K562 (cell line): ENCODE results near the gene PDZD8. TPM values are rescaled to one million over a fixed set of nuclear protein-coding genes. Genes with fewer than 3 reads are reported as not detected.

Source experiments
- ATAC-seq: fragments of 200-7000 bp; cut with Tn5 transposase; 3 replicates; pipeline ENCODE4 v1.9.1; 2020; ENCODE audit warnings: moderate library complexity
- BruUV-seq: library from RNA; stranded (reverse); fragments of 400-500 nt; replicated peaks from 2 replicates; lab custom pipeline; 2021; lab: Mats Ljungman, UMichigan
- CTCF ChIA-PET: fragments of 300-600 bp; formaldehyde crosslinking; extraction: SDS; loops from one replicate; lab custom pipeline; 2021; ENCODE audit warnings: low intra/inter-chr PET ratio; lab: Yijun Ruan, JAX
- POLR2A ChIA-PET: fragments of 300-600, 350-650 bp; sonication (Branson Sonifier 250); formaldehyde crosslinking; extraction: SDS; loops from one replicate; lab custom pipeline; 2021; ENCODE audit warnings: antibody characterized with exemption, inconsistent platforms; lab: Yijun Ruan, JAX
- DNase-seq, 4 experiments: peaks; one replicate each; pipeline versions ENCODE4 v3.0.0 to v3.0.0-alpha.2; 2011 to 2018; ENCODE audit warnings: low spot score in 3 of 4, mixed read lengths in 3 of 4; ENCODE audit errors: extremely low read depth in 1 of 4
- FAIRE-seq: peaks from 2 replicates; lab custom pipeline; 2011; peaks lifted over from hg19 to GRCh38; lab: Jason Lieb, UNC
- H2AFZ ChIP-seq: 2 replicates; pipeline ENCODE4 v1.6.0; 2011; ENCODE audit warnings: low read depth, low read length, control low read depth, inconsistent platforms
- H3K27ac ChIP-seq: fragments of 200-600 bp; 3 replicates; pipeline ENCODE4 v1.8.0; 2011; ENCODE audit warnings: low read depth, mild to moderate bottlenecking, control low read depth, inconsistent platforms, low read length, moderate library complexity, mixed read lengths; ENCODE audit errors: extremely low read depth
- H3K27me3 ChIP-seq, 2 experiments: fragments of 300-600 bp in 1 of 2; 2 replicates in 1 of 2; 3 replicates in 1 of 2; pipeline versions ENCODE4 v1.6.0 to v1.8.0; 2011; ENCODE audit warnings: inconsistent platforms in 2 of 2, low read length in 2 of 2, mild to moderate bottlenecking in 1 of 2, mixed read lengths in 1 of 2, moderate library complexity in 1 of 2; ENCODE audit not compliant: control insufficient read depth in 2 of 2, insufficient read depth in 2 of 2
- H3K36me3 ChIP-seq: fragments of 300-600 bp; 3 replicates; pipeline ENCODE4 v1.8.0; 2011; ENCODE audit warnings: mild to moderate bottlenecking, low read length, inconsistent platforms; ENCODE audit not compliant: control insufficient read depth, insufficient read depth
- H3K4me1 ChIP-seq, 2 experiments: fragments of 200-600 bp in 1 of 2; replicated peaks in 1 of 2; 2 replicates in 1 of 2; 3 replicates in 1 of 2; pipeline versions ENCODE4 v1.5.1 to v1.8.0; 2011; ENCODE audit warnings: inconsistent platforms in 2 of 2, low read length in 2 of 2, mild to moderate bottlenecking in 1 of 2, mixed read lengths in 1 of 2, moderate library complexity in 1 of 2; ENCODE audit not compliant: control insufficient read depth in 2 of 2, insufficient read depth in 2 of 2
- H3K4me2 ChIP-seq: 2 replicates; pipeline ENCODE4 v1.6.1; 2011; ENCODE audit warnings: low read length, control low read depth, inconsistent platforms, mixed read lengths; ENCODE audit not compliant: insufficient read depth
- H3K4me3 ChIP-seq: fragments of 200-600 bp; sonication (generic), shearing (Covaris generic); 2 replicates; pipeline ENCODE4 v1.5.1; 2016; ENCODE audit warnings: control low read depth, inconsistent platforms
- H3K79me2 ChIP-seq: fragments of 200-600 bp; 3 replicates; pipeline ENCODE4 v1.8.0; 2011; ENCODE audit warnings: low read length, inconsistent platforms; ENCODE audit not compliant: control insufficient read depth, insufficient read depth
- H3K9ac ChIP-seq, 2 experiments: 2 replicates each; pipeline versions ENCODE4 v1.6.0 to v1.6.1; 2011; ENCODE audit warnings: low read depth in 2 of 2, low read length in 2 of 2, control low read depth in 1 of 2, inconsistent platforms in 1 of 2, mild to moderate bottlenecking in 1 of 2, mixed read lengths in 1 of 2; ENCODE audit not compliant: insufficient read depth in 1 of 2
- H3K9me1 ChIP-seq: one replicate; pipeline ENCODE4 v1.6.0; 2011; ENCODE audit warnings: inconsistent platforms, mild to moderate bottlenecking, low read length, moderate library complexity; ENCODE audit not compliant: control insufficient read depth, insufficient read depth
- H3K9me3 ChIP-seq: replicated peaks from 2 replicates; pipeline ENCODE4 v1.5.1; 2011; ENCODE audit warnings: low read depth, low read length, inconsistent platforms; ENCODE audit not compliant: control insufficient read depth, insufficient read depth
- H4K20me1 ChIP-seq: replicated peaks from 2 replicates; pipeline ENCODE4 v1.6.1; 2011; ENCODE audit warnings: low read length, inconsistent platforms, mixed read lengths; ENCODE audit not compliant: control insufficient read depth, insufficient read depth
- FOSL1 ChIP-seq: fragments of 200-800 bp; sonication (Bioruptor generic); conservative IDR thresholded peaks from 2 replicates; pipeline ENCODE4 v1.6.1; 2016; ENCODE audit warnings: missing genetic modification characterization, missing compliant biosample characterization
- RBM17 ChIP-seq: fragments of 200-400 bp; formaldehyde crosslinking; IDR thresholded peaks from 2 replicates; pipeline ENCODE4 v1.6.1; 2017; ENCODE audit warnings: low read depth, mild to moderate bottlenecking, low read length, borderline replicate concordance
- TCF3 ChIP-seq: sonication (generic); formaldehyde crosslinking; IDR thresholded peaks from 2 replicates; pipeline ENCODE4 v1.4.0; 2020; ENCODE audit warnings: mild to moderate bottlenecking, missing genetic modification reagents
- ZNF79 ChIP-seq: fragments of 250-450 bp; sonication (Bioruptor Pico); IDR thresholded peaks from 2 replicates; pipeline ENCODE4 v1.4.0; 2020; ENCODE audit warnings: low read depth, mild to moderate bottlenecking, moderate library complexity
- WGBS: fragments of 100-300 bp; shearing (Covaris generic); methylation state at CpG from one replicate; pipeline ENCODE4 v1.1.6; 2016; ENCODE audit warnings: low coverage, mixed read lengths; ENCODE audit not compliant: insufficient coverage; ENCODE audit errors: missing lambda C conversion rate; 5-methylcytosine and 5-hydroxymethylcytosine counted together
- in situ Hi-C: fragments of 300-500 bp; cut with MboI; formaldehyde crosslinking; loops from 4 replicates; pipeline ENCODE4 v1.15.0; 2018; ENCODE audit warnings: inconsistent platforms, mixed read lengths
- intact Hi-C: fragments of 100-400 bp; cut with micrococcal nuclease; formaldehyde crosslinking; loops from 2 replicates; pipeline ENCODE4 v1.14.2; 2022
- polyA plus RNA-seq, 8 experiments: library from polyadenylated mRNA; depleted of rRNA in 4 of 8; stranded (reverse) in 5 of 8; unstranded in 3 of 8; fragments of >200 nt; fragmentation: Nextera tagmentation in 2 of 8; fragmentation: Illumina TruSeq in 1 of 8; extraction: Ambion mirVana in 2 of 8; extraction: Trizol in 1 of 8; gene quantifications; 2 replicates each; pipeline versions ENCODE4 v1.2.1 to v1.2.3, GENCODE V29; 2011 to 2014; ENCODE audit warnings: inconsistent platforms in 1 of 8, missing spikeins in 1 of 8
- total RNA-seq, 7 experiments: library from RNA; depleted of rRNA in 6 of 7; stranded (reverse); fragments of >200 nt in 6 of 7; fragmentation: Illumina TruSeq in 2 of 7; extraction: Trizol in 2 of 7; gene quantifications; 2 replicates each; pipeline versions ENCODE4 v1.2.1 to v1.2.3, GENCODE V29; 2011 to 2021; ENCODE audit warnings: low replicate concordance in 1 of 7
- TF ChIP-seq, protein P1 (sequence below): fragments of 450-650 bp; formaldehyde crosslinking; IDR thresholded peaks from 2 replicates; pipeline ENCODE4 v1.4.0; 2020; ENCODE audit warnings: mild to moderate bottlenecking
- TF ChIP-seq, protein P2 (sequence below): fragments of 450-650 bp; IDR thresholded peaks from 2 replicates; pipeline ENCODE4 v1.6.1; 2017; ENCODE audit warnings: antibody characterized with exemption
- TF ChIP-seq, protein P3 (sequence below): sonication (generic); formaldehyde crosslinking; IDR thresholded peaks from 2 replicates; pipeline ENCODE4 v1.5.0; 2020; ENCODE audit warnings: missing genetic modification reagents
- TF ChIP-seq, protein P4 (sequence below), 2 experiments: IDR thresholded peaks; 2 replicates each; pipeline ENCODE4 v1.6.1; 2012; ENCODE audit warnings: improper control_type of control experiment in 2 of 2, low read depth in 2 of 2, low read length in 2 of 2, borderline replicate concordance in 1 of 2

Gene PDZD8
- total and polyA plus RNA-seq, 9 of the 15 experiments (the other 6 are each of a cell fraction or from before 2014, with no cell fraction given), result 5.5 to 53.4 (median 36.8) TPM

DNA sequence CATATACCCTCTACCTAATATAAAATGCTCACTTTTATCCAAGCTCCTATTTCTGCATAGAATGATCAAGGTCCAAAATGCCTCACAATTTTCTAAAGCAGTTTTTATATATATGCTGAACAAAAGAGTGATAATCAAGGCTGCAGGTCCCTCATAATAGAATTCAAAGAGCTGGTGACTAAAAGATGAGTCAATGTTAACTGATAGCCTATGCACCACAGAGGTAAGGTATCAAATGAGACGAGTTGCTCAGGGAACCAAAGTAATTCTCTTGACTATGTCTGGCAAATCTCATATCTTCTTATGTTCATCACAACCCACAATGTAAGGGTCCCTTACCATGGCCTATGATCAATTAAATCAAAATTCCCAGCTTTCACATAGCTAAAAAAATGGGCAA lies 15.2 kb downstream of the PDZD8 start:
- in situ Hi-C loops (no loop called here), intact Hi-C loops (no loop called here)
- BruUV-seq, result no TSS peak
- no peak for FAIRE-seq
- H3K4me3 ChIP-seq, result no peak overlapping the region
- H3K36me3 ChIP-seq, result peaks cover 10% of the 10 kb centered on the region; the same call in 2 of the 3 replicates
- H3K27ac ChIP-seq, result no peak overlapping the region
- TF ChIP-seq, protein P1, sequence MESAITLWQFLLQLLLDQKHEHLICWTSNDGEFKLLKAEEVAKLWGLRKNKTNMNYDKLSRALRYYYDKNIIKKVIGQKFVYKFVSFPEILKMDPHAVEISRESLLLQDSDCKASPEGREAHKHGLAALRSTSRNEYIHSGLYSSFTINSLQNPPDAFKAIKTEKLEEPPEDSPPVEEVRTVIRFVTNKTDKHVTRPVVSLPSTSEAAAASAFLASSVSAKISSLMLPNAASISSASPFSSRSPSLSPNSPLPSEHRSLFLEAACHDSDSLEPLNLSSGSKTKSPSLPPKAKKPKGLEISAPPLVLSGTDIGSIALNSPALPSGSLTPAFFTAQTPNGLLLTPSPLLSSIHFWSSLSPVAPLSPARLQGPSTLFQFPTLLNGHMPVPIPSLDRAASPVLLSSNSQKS, result no peak
- TF ChIP-seq FOSL1 (tag), result peak; percentile 54; the same call in 1 of the 2 replicates
- H3K9me1 ChIP-seq, result no peaks in the 10 kb centered on the region
- H4K20me1 ChIP-seq, result peaks cover 4% of the 10 kb centered on the region; the same call in 1 of the 2 replicates
- 0 out of 3 replicates have a peak, but pooled peaks have one; percentile 35 for ATAC-seq
- peaks cover 98% of the 10 kb centered on the region for H3K79me2 ChIP-seq
- DNase-seq, result no peak
- H2AFZ ChIP-seq, result no peak overlapping the region
- peaks cover 6 to 10% of the 10 kb centered on the region in 2 experiments; a peak in 4 of 5 replicates for H3K4me1 ChIP-seq
- H3K27me3 ChIP-seq, result no peaks in the 10 kb centered on the region
- ChIA-PET POLR2A (interaction anchor here (0.6 to 2.1 kb wide), 5 partner anchors 8 to 1172 kb away, joined by 3 to 8 read pairs (median 4); no protein-coding TSS in a partner anchor), CTCF (no interaction called here)
- H3K4me2 ChIP-seq, result no peak overlapping the region
- no peaks in the 10 kb centered on the region for H3K9me3 ChIP-seq
- 0% methylated on average over 1 of the region's 1 CpG for WGBS
- H3K9ac ChIP-seq, result no peak overlapping the region

DNA sequence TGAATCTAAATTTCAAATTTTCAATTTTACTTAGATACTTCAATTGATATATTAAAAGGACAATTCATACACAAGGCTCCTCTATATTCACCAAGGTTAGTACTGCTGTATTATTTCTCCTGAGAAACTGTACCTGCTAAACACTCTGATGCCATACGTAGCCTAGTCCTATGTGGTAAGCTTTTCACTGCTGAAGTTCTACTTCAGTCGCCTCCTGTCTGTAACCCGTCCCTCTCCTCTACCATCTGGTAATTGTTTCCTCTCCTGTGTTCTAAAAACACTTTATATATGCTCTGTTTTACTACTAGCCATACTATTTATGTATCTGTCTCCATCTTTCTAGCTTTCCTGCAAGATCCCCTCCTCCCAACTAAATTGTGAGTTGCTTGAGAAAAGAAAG lies 20.2 kb downstream of the PDZD8 start:
- Histone ChIP-seq H3K27me3 (no peaks in the 10 kb centered on the region), H4K20me1 (peaks cover 4% of the 10 kb centered on the region; the same call in 1 of the 2 replicates), H3K79me2 (peaks cover 98% of the 10 kb centered on the region), H2AFZ (no peak overlapping the region), H3K27ac (no peak overlapping the region; the same call in 2 of the 3 replicates), H3K4me2 (no peak overlapping the region), H3K36me3 (peaks cover 5% of the 10 kb centered on the region; the same call in 1 of the 3 replicates), H3K9me3 (no peaks in the 10 kb centered on the region), H3K9me1 (no peaks in the 10 kb centered on the region), H3K4me3 (no peak overlapping the region), H3K9ac (no peak overlapping the region), H3K4me1 (peaks cover 0 to 14% of the 10 kb centered on the region in 2 experiments; a peak in 4 of 5 replicates)
- ATAC-seq (peak; percentile 52; the same call in 2 of the 3 replicates), FAIRE-seq (no peak), DNase-seq (no peak)
- ChIA-PET CTCF (no interaction called here), POLR2A (interaction anchor here (0.8 to 2.3 kb wide), 2 partner anchors 9 to 16 kb away, joined by 3 to 15 read pairs; no protein-coding TSS in a partner anchor)
- in situ Hi-C loops, result no loop called here
- WGBS, result 58% methylated on average over 2 of the region's 3 CpGs
- BruUV-seq, result no TSS peak
- intact Hi-C loops, result no loop called here
- TF ChIP-seq, protein P2, sequence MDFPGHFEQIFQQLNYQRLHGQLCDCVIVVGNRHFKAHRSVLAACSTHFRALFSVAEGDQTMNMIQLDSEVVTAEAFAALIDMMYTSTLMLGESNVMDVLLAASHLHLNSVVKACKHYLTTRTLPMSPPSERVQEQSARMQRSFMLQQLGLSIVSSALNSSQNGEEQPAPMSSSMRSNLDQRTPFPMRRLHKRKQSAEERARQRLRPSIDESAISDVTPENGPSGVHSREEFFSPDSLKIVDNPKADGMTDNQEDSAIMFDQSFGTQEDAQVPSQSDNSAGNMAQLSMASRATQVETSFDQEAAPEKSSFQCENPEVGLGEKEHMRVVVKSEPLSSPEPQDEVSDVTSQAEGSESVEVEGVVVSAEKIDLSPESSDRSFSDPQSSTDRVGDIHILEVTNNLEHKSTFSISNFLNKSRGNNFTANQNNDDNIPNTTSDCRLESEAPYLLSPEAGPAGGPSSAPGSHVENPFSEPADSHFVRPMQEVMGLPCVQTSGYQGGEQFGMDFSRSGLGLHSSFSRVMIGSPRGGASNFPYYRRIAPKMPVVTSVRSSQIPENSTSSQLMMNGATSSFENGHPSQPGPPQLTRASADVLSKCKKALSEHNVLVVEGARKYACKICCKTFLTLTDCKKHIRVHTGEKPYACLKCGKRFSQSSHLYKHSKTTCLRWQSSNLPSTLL, result no peak
- TF ChIP-seq, protein P3, sequence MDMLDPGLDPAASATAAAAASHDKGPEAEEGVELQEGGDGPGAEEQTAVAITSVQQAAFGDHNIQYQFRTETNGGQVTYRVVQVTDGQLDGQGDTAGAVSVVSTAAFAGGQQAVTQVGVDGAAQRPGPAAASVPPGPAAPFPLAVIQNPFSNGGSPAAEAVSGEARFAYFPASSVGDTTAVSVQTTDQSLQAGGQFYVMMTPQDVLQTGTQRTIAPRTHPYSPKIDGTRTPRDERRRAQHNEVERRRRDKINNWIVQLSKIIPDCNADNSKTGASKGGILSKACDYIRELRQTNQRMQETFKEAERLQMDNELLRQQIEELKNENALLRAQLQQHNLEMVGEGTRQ (CRISPR knock-in tag), result no peak
- TF ChIP-seq ZNF79, result no peak
- TF ChIP-seq, protein P4, sequence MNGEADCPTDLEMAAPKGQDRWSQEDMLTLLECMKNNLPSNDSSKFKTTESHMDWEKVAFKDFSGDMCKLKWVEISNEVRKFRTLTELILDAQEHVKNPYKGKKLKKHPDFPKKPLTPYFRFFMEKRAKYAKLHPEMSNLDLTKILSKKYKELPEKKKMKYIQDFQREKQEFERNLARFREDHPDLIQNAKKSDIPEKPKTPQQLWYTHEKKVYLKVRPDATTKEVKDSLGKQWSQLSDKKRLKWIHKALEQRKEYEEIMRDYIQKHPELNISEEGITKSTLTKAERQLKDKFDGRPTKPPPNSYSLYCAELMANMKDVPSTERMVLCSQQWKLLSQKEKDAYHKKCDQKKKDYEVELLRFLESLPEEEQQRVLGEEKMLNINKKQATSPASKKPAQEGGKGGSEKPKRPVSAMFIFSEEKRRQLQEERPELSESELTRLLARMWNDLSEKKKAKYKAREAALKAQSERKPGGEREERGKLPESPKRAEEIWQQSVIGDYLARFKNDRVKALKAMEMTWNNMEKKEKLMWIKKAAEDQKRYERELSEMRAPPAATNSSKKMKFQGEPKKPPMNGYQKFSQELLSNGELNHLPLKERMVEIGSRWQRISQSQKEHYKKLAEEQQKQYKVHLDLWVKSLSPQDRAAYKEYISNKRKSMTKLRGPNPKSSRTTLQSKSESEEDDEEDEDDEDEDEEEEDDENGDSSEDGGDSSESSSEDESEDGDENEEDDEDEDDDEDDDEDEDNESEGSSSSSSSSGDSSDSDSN (IDR thresholded peaks at IDR 0.05; ENCODE audit: borderline replicate concordance in 1 of 2, low read depth in 2 of 2, low read length in 2 of 2), result no peak
- TF ChIP-seq TCF3, result no peak
- no peak for TF ChIP-seq RBM17
